ENCODE data around the gene ZNF23.

The ZNF23 gene

GRCh38 chr16:71492786-71493185, 30.7 kb upstream of the ZNF23 start:
- Histone ChIP-seq H3K4me2 (no peak overlapping the region), H3K27me3 (no peaks in the 10 kb centered on the region), H3K9me3 (replicated peaks in 1 of 11) (no peaks in the 10 kb centered on the region), H3K27ac (no peak overlapping the region), H3K9ac (no peak overlapping the region), H3K4me1 (no peaks in the 10 kb centered on the region), H3K36me3 (no peaks in the 10 kb centered on the region), H4K20me1 (no peaks in the 10 kb centered on the region), H3K4me3 (no peak overlapping the region)
- no peak for TF ChIP-seq Cebpa-rat (IDR thresholded peaks at IDR 0.05)

GRCh38 chr16:71491054-71491453, 29.0 kb upstream of the ZNF23 start:
- Histone ChIP-seq H3K27ac (no peak overlapping the region), H3K4me2 (no peak overlapping the region), H3K9me3 (replicated peaks in 1 of 11) (peaks cover 0 to 4% (median 0%) of the 10 kb centered on the region in 11 experiments; a peak in 1 of 22 replicates), H3K27me3 (no peaks in the 10 kb centered on the region), H4K20me1 (no peaks in the 10 kb centered on the region), H3K9ac (no peak overlapping the region), H3K4me3 (no peak overlapping the region), H3K36me3 (no peaks in the 10 kb centered on the region), H3K4me1 (no peaks in the 10 kb centered on the region)
- TF ChIP-seq Cebpa-rat (IDR thresholded peaks at IDR 0.05), result no peak

- Histone ChIP-seq H3K4me3 (no peak overlapping the region), H3K9me3 (replicated peaks in 1 of 11) (peaks cover 0 to 4% (median 0%) of the 10 kb centered on the region in 11 experiments; a peak in 1 of 22 replicates)
- TF ChIP-seq Cebpa-rat (IDR thresholded peaks at IDR 0.05), result no peak
These were observed 28.3 kb upstream of the ZNF23 start for GRCh38 chr16:71490361-71490760.

GRCh38 chr16:71489122-71489521, 27.1 kb upstream of the ZNF23 start, which contains the start of gene ZNF19:
ZNF19 (minus strand) TSS chr16:71489324; CDS start chr16:71482114, 7,210 bp downstream.
- H3K36me3 ChIP-seq, result no peaks in the 10 kb centered on the region
- no peak for TF ChIP-seq Cebpa-rat (IDR thresholded peaks at IDR 0.05)
- H3K4me1 ChIP-seq, result peaks cover 4 to 11% (median 7%) of the 10 kb centered on the region in 10 experiments; a peak in 16 of 20 replicates

More at GRCh38 chr16:71490361-71490760, 28.3 kb upstream of the ZNF23 start:
- Histone ChIP-seq H3K4me1 (peaks cover 0 to 3% (median under 1%) of the 10 kb centered on the region in 10 experiments; a peak in 6 of 20 replicates), H3K9ac (no peak overlapping the region), H3K27ac (no peak overlapping the region), H3K4me2 (no peak overlapping the region), H3K27me3 (no peaks in the 10 kb centered on the region), H3K36me3 (no peaks in the 10 kb centered on the region), H4K20me1 (no peaks in the 10 kb centered on the region)

GRCh38 chr16:71484006-71484893, 22.2 kb upstream of the ZNF23 start:
- Histone ChIP-seq H3K36me3 (no peaks in the 10 kb centered on the region), H3K9ac (peak overlapping the region; percentile 79 to 95 (median 85)), H3K27me3 (no peaks in the 10 kb centered on the region), H3K4me1 (peaks cover 24 to 38% (median 30%) of the 10 kb centered on the region in 10 experiments; a peak in 19 of 20 replicates), H3K27ac (peak overlapping the region; percentile 79 to 96 (median 87)), H4K20me1 (0 out of 22 replicates have a peak, but pooled peaks cover 0 to 6% (median 0%) of the 10 kb centered on the region in 11 experiments), H3K9me3 (replicated peaks in 1 of 11) (peaks cover 0 to 4% (median 0%) of the 10 kb centered on the region in 11 experiments; a peak in 1 of 22 replicates), H3K4me3 (peak overlapping the region; percentile 71 to 87 (median 83)), H3K4me2 (peak overlapping the region; percentile 68 to 89 (median 79))
- TF ChIP-seq Cebpa-rat (IDR thresholded peaks at IDR 0.05), result no peak

More at GRCh38 chr16:71489122-71489521, 27.1 kb upstream of the ZNF23 start, which contains the start of gene ZNF19:
- Histone ChIP-seq H3K9ac (no peak within 1 kb of the TSS), H3K27ac (no peak within 1 kb of the TSS), H3K4me2 (no peak within 1 kb of the TSS), H3K9me3 (replicated peaks in 1 of 11) (peaks cover 0 to 4% (median 0%) of the 10 kb centered on the region in 11 experiments; a peak in 1 of 22 replicates), H3K27me3 (no peaks in the 10 kb centered on the region), H3K4me3 (no peak within 1 kb of the TSS), H4K20me1 (no peaks in the 10 kb centered on the region)

GRCh38 chr16:71482569-71482968, 20.5 kb upstream of the ZNF23 start:
- no peak overlapping the region for H3K27ac ChIP-seq
- peaks cover 0 to 4% (median 0%) of the 10 kb centered on the region in 11 experiments; a peak in 1 of 22 replicates for H3K9me3 ChIP-seq (replicated peaks in 1 of 11)
- peaks cover 0 to 14% (median 11%) of the 10 kb centered on the region in 11 experiments; a peak in 14 of 22 replicates for H3K36me3 ChIP-seq
- no peak overlapping the region for H3K9ac ChIP-seq
- peak overlapping the region in 1 of 11 experiments; percentile 6; a peak in 4 of 22 replicates for H3K4me2 ChIP-seq
- H4K20me1 ChIP-seq, result 0 out of 22 replicates have a peak, but pooled peaks cover 0 to 6% (median 0%) of the 10 kb centered on the region in 11 experiments
- no peak for TF ChIP-seq Cebpa-rat (IDR thresholded peaks at IDR 0.05)
- peaks cover 24 to 38% (median 30%) of the 10 kb centered on the region in 10 experiments; a peak in 19 of 20 replicates for H3K4me1 ChIP-seq
- no peak overlapping the region for H3K4me3 ChIP-seq
- no peaks in the 10 kb centered on the region for H3K27me3 ChIP-seq

GRCh38 chr16:71480956-71481355, 18.9 kb upstream of the ZNF23 start:
- Histone ChIP-seq H3K4me3 (no peak overlapping the region), H3K27me3 (no peaks in the 10 kb centered on the region), H3K4me2 (peak overlapping the region in 5 of 11 experiments; percentile 38 to 74 (median 62); a peak in 12 of 22 replicates), H4K20me1 (0 out of 22 replicates have a peak, but pooled peaks cover 0 to 6% (median 0%) of the 10 kb centered on the region in 11 experiments), H3K4me1 (peaks cover 24 to 38% (median 30%) of the 10 kb centered on the region in 10 experiments; a peak in 19 of 20 replicates), H3K36me3 (peaks cover 2 to 30% (median 26%) of the 10 kb centered on the region in 11 experiments; a peak in 20 of 22 replicates), H3K9me3 (replicated peaks in 1 of 11) (no peaks in the 10 kb centered on the region), H3K9ac (no peak overlapping the region), H3K27ac (peak overlapping the region in 1 of 11 experiments; percentile 47; a peak in 1 of 22 replicates)
- TF ChIP-seq Cebpa-rat (IDR thresholded peaks at IDR 0.05), result no peak

GRCh38 chr16:71479420-71479819, 17.4 kb upstream of the ZNF23 start:
- Histone ChIP-seq H4K20me1 (0 out of 22 replicates have a peak, but pooled peaks cover 0 to 6% (median 0%) of the 10 kb centered on the region in 11 experiments), H3K36me3 (peaks cover 14 to 45% (median 39%) of the 10 kb centered on the region in 11 experiments; a peak in 20 of 22 replicates), H3K4me1 (peaks cover 20 to 30% (median 23%) of the 10 kb centered on the region in 10 experiments; a peak in 17 of 20 replicates), H3K27ac (no peak overlapping the region), H3K9ac (no peak overlapping the region), H3K4me3 (no peak overlapping the region), H3K4me2 (no peak overlapping the region), H3K9me3 (replicated peaks in 1 of 11) (no peaks in the 10 kb centered on the region), H3K27me3 (no peaks in the 10 kb centered on the region)
- TF ChIP-seq Cebpa-rat (IDR thresholded peaks at IDR 0.05), result no peak

Measured in BLaER1 treated with 17β-estradiol and CSF1 and Interleukin-3, amounts not matched to agents 10 nM and 100 nM (cell line).